ENCODE measurements around the gene DCP2. TPM values are rescaled to one million over a fixed set of nuclear protein-coding genes. Genes with fewer than 3 reads are reported as not detected.
"Not testable (repeated sequence)": the region's sequence is repeated elsewhere in the genome, so short reads cannot be mapped to it uniquely, and the experiment has no call there.

Gene DCP2
- 10 to 100 TPM in 1 of 3 donors, 1 to 10 TPM in 2; 3.0 to 13.4 (median 7.6) TPM for polyA plus RNA-seq

GRCh38 chr5:112976432-112977309, at the start of gene DCP2:
Gene DCP2 (plus strand): TSS chr5:112976798. CDS start chr5:112976934, 136 bp downstream.
- peak within 1 kb of the TSS; percentile 71 for H3K27ac ChIP-seq (ENCODE audit: low read depth, low read length)
- WGBS, 3 donors, result 0% methylated on average over 73 to 75 of the region's 75 CpGs

GRCh38 chr5:112929336-112930081, 47.1 kb upstream of the DCP2 start:
- no peak overlapping the region for H3K27ac ChIP-seq (ENCODE audit: low read depth, low read length)
- WGBS, 3 donors, result 81 to 88% (median 83%) methylated on average over 4 of the region's 4 CpGs

GRCh38 chr5:112930082-112930344, 46.6 kb upstream of the DCP2 start:
- 25 to 67% methylated on average over 1 of the region's 1 CpG; no CpG with 5 or more reads in 1 of the 3 donors for WGBS, 3 donors
- no peak overlapping the region for H3K27ac ChIP-seq (ENCODE audit: low read depth, low read length)

GRCh38 chr5:112931473-112931872, 45.1 kb upstream of the DCP2 start:
- WGBS, 3 donors, result 34 to 57% (median 49%) methylated on average over 2 of the region's 2 CpGs

GRCh38 chr5:112933105-112933504, 43.5 kb upstream of the DCP2 start:
- WGBS, 3 donors, result 88 to 91% (median 90%) methylated on average over 1 of the region's 1 CpG
- H3K27ac ChIP-seq (ENCODE audit: low read depth, low read length), result no peak overlapping the region

More at GRCh38 chr5:112931473-112931872, 45.1 kb upstream of the DCP2 start:
- no peak overlapping the region for H3K27ac ChIP-seq (ENCODE audit: low read depth, low read length)

GRCh38 chr5:112933651-112934365, 42.8 kb upstream of the DCP2 start:
- no peak overlapping the region for H3K27ac ChIP-seq (ENCODE audit: low read depth, low read length)
- WGBS, 3 donors, result 82 to 100% (median 91%) methylated on average over 1 of the region's 1 CpG

GRCh38 chr5:112934366-112934663, 42.3 kb upstream of the DCP2 start:
- H3K27ac ChIP-seq (ENCODE audit: low read depth, low read length), result no peak overlapping the region

GRCh38 chr5:112935675-112936074, 40.9 kb upstream of the DCP2 start:
- no peak overlapping the region for H3K27ac ChIP-seq (ENCODE audit: low read depth, low read length)
- WGBS, 3 donors, result 94 to 97% (median 97%) methylated on average over 5 of the region's 5 CpGs

GRCh38 chr5:112938286-112938685, 38.3 kb upstream of the DCP2 start:
- no peak overlapping the region for H3K27ac ChIP-seq (ENCODE audit: low read depth, low read length)
- WGBS, 3 donors, result 81 to 87% (median 83%) methylated on average over 6 to 8 of the region's 8 CpGs

- no peak overlapping the region for H3K27ac ChIP-seq (ENCODE audit: low read depth, low read length)
- 57 to 80% (median 66%) methylated on average over 2 of the region's 2 CpGs for WGBS, 3 donors
Observed at GRCh38 chr5:112940670-112941069, 35.9 kb upstream of the DCP2 start.

GRCh38 chr5:112948458-112948857, 28.1 kb upstream of the DCP2 start:
- no peak overlapping the region for H3K27ac ChIP-seq (ENCODE audit: low read depth, low read length)
- WGBS, 3 donors, result 96 to 100% (median 96%) methylated on average over 1 of the region's 1 CpG

GRCh38 chr5:112951124-112951702, 25.4 kb upstream of the DCP2 start:
- no peak overlapping the region for H3K27ac ChIP-seq (ENCODE audit: low read depth, low read length)
- WGBS, 3 donors, result 94 to 97% (median 95%) methylated on average over 12 of the region's 12 CpGs

GRCh38 chr5:112956606-112957005, 20.0 kb upstream of the DCP2 start:
- H3K27ac ChIP-seq (ENCODE audit: low read depth, low read length), result no peak overlapping the region
- 57 to 84% (median 82%) methylated on average over 3 of the region's 3 CpGs for WGBS, 3 donors

GRCh38 chr5:112957036-112957808, 19.4 kb upstream of the DCP2 start:
- no peak overlapping the region for H3K27ac ChIP-seq (ENCODE audit: low read depth, low read length)
- WGBS, 3 donors, result 25 to 69% (median 65%) methylated on average over 2 of the region's 2 CpGs

GRCh38 chr5:112958093-112959088, 18.2 kb upstream of the DCP2 start:
- H3K27ac ChIP-seq (ENCODE audit: low read depth, low read length), result no peak overlapping the region
- 39 to 58% (median 46%) methylated on average over 5 of the region's 5 CpGs for WGBS, 3 donors

GRCh38 chr5:112959872-112960271, 16.7 kb upstream of the DCP2 start:
- H3K27ac ChIP-seq (ENCODE audit: low read depth, low read length), result not testable (repeated sequence)
- 89 to 91% (median 90%) methylated on average over 8 of the region's 8 CpGs for WGBS, 3 donors

GRCh38 chr5:112960315-112960714, 16.3 kb upstream of the DCP2 start:
- WGBS, 3 donors, result 89 to 97% (median 95%) methylated on average over 1 of the region's 1 CpG
- H3K27ac ChIP-seq (ENCODE audit: low read depth, low read length), result no peak overlapping the region
